Lower leg skin (tissue), 4 donors: ENCODE measurements around the gene CCDC158. TPM values are rescaled to one million over a fixed set of nuclear protein-coding genes. Genes with fewer than 3 reads are reported as not detected.

Experiments
- DNase-seq, 2 donors: peaks; one replicate each; pipeline ENCODE4 v3.0.0-alpha.2; 2019; ENCODE audit warnings: low spot score in 2 of 2
- H3K4me3 ChIP-seq: fragments of 200-600 bp; sonication (generic); 2 replicates; pipeline ENCODE4 v1.5.1; 2017; ENCODE audit warnings: mild to moderate bottlenecking, low read depth; ENCODE audit not compliant: poor library complexity, severe bottlenecking
- CTCF ChIP-seq, 3 donors: fragments of 450-650 bp; IDR thresholded peaks; one replicate each; pipeline ENCODE4 v1.5.1; 2016; ENCODE audit warnings: antibody characterized with exemption in 3 of 3, mild to moderate bottlenecking in 3 of 3, moderate library complexity in 2 of 3
- POLR2A ChIP-seq, 2 donors: fragments of 450-650 bp; IDR thresholded peaks; one replicate each; pipeline ENCODE4 v1.6.1; 2016 to 2017; ENCODE audit warnings: antibody characterized with exemption in 2 of 2, mild to moderate bottlenecking in 1 of 2, moderate library complexity in 1 of 2
- WGBS, 2 donors: methylation state at CpG; one replicate each; pipeline ENCODE4 v1.1.5; 2018; 5-methylcytosine and 5-hydroxymethylcytosine counted together
- intact Hi-C: fragments of 100-400 bp; cut with DNase I; formaldehyde crosslinking; loops from one replicate; pipeline ENCODE4 v1.15.0; 2023; ENCODE audit warnings: low total_unique reads
- total RNA-seq, 4 donors: library from RNA; depleted of rRNA; stranded (reverse); fragments of >200 nt; gene quantifications; one replicate each; pipeline ENCODE4 v1.1.0, GENCODE V29; 2016

Gene CCDC158
- total RNA-seq, 4 donors from 2014 or later, result 0.19 to 0.36 (median 0.22) TPM; not detected in 1

- no peak for DNase-seq
- TF ChIP-seq CTCF (IDR thresholded peaks at IDR 0.05) (no peak), POLR2A (IDR thresholded peaks at IDR 0.05) (no peak)
- H3K4me3 ChIP-seq, result no peak overlapping the region
- 88 to 92% methylated on average over 6 of the region's 6 CpGs for WGBS, 2 donors
- intact Hi-C loops, result no loop called here
These were observed 35.0 kb downstream of the CCDC158 start for GRCh38 chr4:76385974-76386373.

DNA sequence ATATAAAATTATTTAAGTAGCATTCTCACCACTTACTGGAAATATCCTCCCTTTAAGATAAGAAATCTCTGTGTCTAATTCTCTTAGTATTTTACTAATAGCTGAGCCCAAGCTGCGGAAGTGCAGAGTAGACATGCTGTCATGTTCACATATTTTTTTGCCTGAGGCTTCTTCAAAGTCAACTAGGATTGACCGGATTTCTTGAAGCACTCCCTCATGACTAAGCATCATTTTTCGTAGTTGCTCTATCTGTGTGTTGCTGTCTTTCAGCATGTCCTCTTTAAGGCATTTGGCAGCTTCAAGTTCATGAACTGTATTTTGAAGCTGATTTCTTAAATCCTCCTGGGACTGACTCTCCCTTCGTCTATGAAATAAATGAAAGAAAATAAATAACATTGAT, 36.9 kb downstream of the CCDC158 start:
- TF ChIP-seq CTCF (IDR thresholded peaks at IDR 0.05) (no peak), POLR2A (IDR thresholded peaks at IDR 0.05) (no peak)
- 49 to 58% methylated on average over 4 of the region's 4 CpGs for WGBS, 2 donors
- DNase-seq, result no peak
- H3K4me3 ChIP-seq, result no peak overlapping the region
- intact Hi-C loops, result no loop called here

- no peak overlapping the region for H3K4me3 ChIP-seq
- DNase-seq, result no peak
- WGBS, 2 donors, result 86 to 94% methylated on average over 2 of the region's 2 CpGs
- no peak for TF ChIP-seq CTCF (IDR thresholded peaks at IDR 0.05)
- TF ChIP-seq POLR2A (IDR thresholded peaks at IDR 0.05), result no peak
- intact Hi-C loops, result no loop called here
These were observed 37.9 kb downstream of the CCDC158 start for GRCh38 chr4:76383001-76383400.

DNA sequence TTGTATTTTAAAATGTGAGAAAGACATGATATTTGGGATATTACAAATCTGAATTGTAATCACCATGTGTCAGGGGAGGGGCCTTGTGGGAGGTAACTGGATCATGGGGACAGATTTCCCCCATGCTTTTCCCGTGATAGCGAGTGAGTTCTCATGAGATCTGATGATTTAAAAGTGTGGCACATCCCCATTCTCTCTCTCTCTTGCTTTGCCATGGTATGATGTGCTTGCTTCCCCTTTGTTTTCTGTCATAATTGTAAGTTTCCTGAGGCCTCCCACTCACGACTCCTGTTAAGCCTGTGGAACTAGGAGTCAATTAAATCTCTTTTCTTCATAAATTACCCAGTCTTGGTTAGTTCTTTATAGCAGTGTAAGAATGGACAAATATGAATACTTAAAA, 39.0 kb downstream of the CCDC158 start:
- TF ChIP-seq POLR2A (IDR thresholded peaks at IDR 0.05) (no peak), CTCF (IDR thresholded peaks at IDR 0.05) (no peak)
- intact Hi-C loops, result no loop called here
- WGBS, 2 donors, result 82 to 88% methylated on average over 3 of the region's 3 CpGs
- no peak overlapping the region for H3K4me3 ChIP-seq
- DNase-seq, result no peak

GRCh38 chr4:76380561-76380960, 40.4 kb downstream of the CCDC158 start:
- H3K4me3 ChIP-seq, result no peak overlapping the region
- intact Hi-C loops, result no loop called here
- TF ChIP-seq CTCF (IDR thresholded peaks at IDR 0.05), result no peak
- no peak for TF ChIP-seq POLR2A (IDR thresholded peaks at IDR 0.05)
- WGBS, 2 donors, result 89 to 93% methylated on average over 6 of the region's 6 CpGs
- no peak for DNase-seq

GRCh38 chr4:76377911-76378310, 43.0 kb downstream of the CCDC158 start:
- intact Hi-C loops, result no loop called here
- 55 to 60% methylated on average over 5 of the region's 5 CpGs for WGBS, 2 donors
- no peak for DNase-seq
- H3K4me3 ChIP-seq, result no peak overlapping the region
- TF ChIP-seq POLR2A (IDR thresholded peaks at IDR 0.05), result no peak
- TF ChIP-seq CTCF (IDR thresholded peaks at IDR 0.05), result no peak
